B cell (primary cell): ENCODE data around the gene NTNG1. TPM values are rescaled to one million over a fixed set of nuclear protein-coding genes. Genes with fewer than 3 reads are reported as not detected.

Source experiments
- ATAC-seq: fragments of 200-7000 bp; cut with Tn5 transposase; one replicate; pipeline ENCODE4 v1.10.0; 2021; ENCODE audit warnings: low read depth, mild to moderate bottlenecking, moderate number of reproducible peaks, moderate library complexity
- CTCF ChIA-PET: fragments of 350-600 bp; sonication (Branson Sonifier 250); formaldehyde crosslinking; loops from one replicate; lab custom pipeline; 2021; ENCODE audit warnings: antibody characterized with exemption, inconsistent platforms; lab: Charles Lee
- POLR2A ChIA-PET: fragments of 350-600 bp; sonication (Branson Sonifier 250); formaldehyde crosslinking; loops from one replicate; lab custom pipeline; 2021; ENCODE audit warnings: antibody characterized with exemption; lab: Charles Lee
- DNase-seq: peaks from one replicate; pipeline ENCODE4 v3.0.0; 2013
- H2AFZ ChIP-seq: 2 replicates; pipeline ENCODE4 v1.6.1; 2012; ENCODE audit warnings: mild to moderate bottlenecking, low read depth, low read length; ENCODE audit not compliant: insufficient read depth, poor library complexity, severe bottlenecking
- H3K27ac ChIP-seq, 2 donors: 1 replicate in 1 of 2; 2 replicates in 1 of 2; pipeline ENCODE4 v1.5.1; 2012 to 2013; ENCODE audit warnings: low read length in 2 of 2, mild to moderate bottlenecking in 2 of 2, moderate library complexity in 1 of 2
- H3K27me3 ChIP-seq, 4 experiments: fragments of 200-600 bp in 1 of 4; sonication (generic) in 1 of 4; replicated peaks in 1 of 4; 1 replicate in 2 of 4; 2 replicates in 2 of 4; pipeline versions ENCODE4 v1.6.1 to v1.7.0; 2013 to 2016; ENCODE audit warnings: low read length in 3 of 4, mild to moderate bottlenecking in 2 of 4, mixed read lengths in 1 of 4, moderate library complexity in 1 of 4; ENCODE audit not compliant: insufficient read depth in 4 of 4, control insufficient read depth in 3 of 4; ENCODE audit errors: control extremely low read depth in 1 of 4
- H3K36me3 ChIP-seq, 2 experiments: replicated peaks in 1 of 2; 1 replicate in 1 of 2; 2 replicates in 1 of 2; pipeline versions ENCODE4 v1.6.1 to v1.7.1; 2013; ENCODE audit warnings: low read length in 1 of 2; ENCODE audit not compliant: insufficient read depth in 2 of 2, control insufficient read depth in 1 of 2; ENCODE audit errors: control extremely low read depth in 1 of 2, extremely low read depth in 1 of 2
- H3K4me1 ChIP-seq, 2 donors: fragments of 200-600 bp in 1 of 2; sonication (generic) in 1 of 2; 1 replicate in 1 of 2; 2 replicates in 1 of 2; pipeline versions ENCODE4 v1.5.1 to v1.6.1; 2013 to 2017; ENCODE audit warnings: low read length in 2 of 2; ENCODE audit not compliant: control insufficient read depth in 2 of 2, insufficient read depth in 2 of 2
- H3K4me2 ChIP-seq: replicated peaks from 2 replicates; pipeline ENCODE3; 2012; ENCODE audit warnings: mild to moderate bottlenecking, low read depth, low read length; ENCODE audit not compliant: poor library complexity, severe bottlenecking
- H3K4me3 ChIP-seq, 5 experiments: fragments of 200-600 bp in 1 of 5; sonication (generic) in 1 of 5; 1 replicate in 3 of 5; 2 replicates in 2 of 5; pipeline versions ENCODE4 v1.5.1 to v1.7.0; 2011 to 2016; ENCODE audit warnings: low read length in 4 of 5, mild to moderate bottlenecking in 4 of 5, low read depth in 2 of 5, control low read depth in 1 of 5, moderate library complexity in 1 of 5; ENCODE audit not compliant: insufficient read depth in 1 of 5; ENCODE audit errors: control extremely low read depth in 1 of 5, extremely low read depth in 1 of 5
- H3K79me2 ChIP-seq: fragments of 200-600 bp; sonication (generic); one replicate; pipeline ENCODE4 v1.6.0; 2016; ENCODE audit warnings: low read length; ENCODE audit not compliant: control insufficient read depth, insufficient read depth
- H3K9ac ChIP-seq: fragments of 200-600 bp; sonication (generic); 2 replicates; pipeline ENCODE4 v1.6.1; 2017; ENCODE audit warnings: mild to moderate bottlenecking, low read length, moderate library complexity
- H3K9me3 ChIP-seq, 3 donors: one replicate each; pipeline versions ENCODE4 v1.6.1 to v1.7.1; 2013; ENCODE audit warnings: low read length in 2 of 3; ENCODE audit not compliant: control insufficient read depth in 2 of 3, insufficient read depth in 1 of 3; ENCODE audit errors: control extremely low read depth in 1 of 3
- H4K20me1 ChIP-seq: 2 replicates; pipeline ENCODE4 v1.6.0; 2012; ENCODE audit warnings: mild to moderate bottlenecking, low read length; ENCODE audit not compliant: insufficient read depth, control insufficient read depth, poor library complexity, severe bottlenecking
- H3K27ac Mint-ChIP-seq: one replicate; pipeline ENCODE4 v1.8.0; 2021; ENCODE audit warnings: mixed read lengths
- H3K27me3 Mint-ChIP-seq: one replicate; pipeline ENCODE4 v1.8.0; 2021; ENCODE audit warnings: mixed read lengths
- H3K4me1 Mint-ChIP-seq: one replicate; pipeline ENCODE4 v1.8.0; 2021; ENCODE audit warnings: mixed read lengths
- H3K4me3 Mint-ChIP-seq: one replicate; pipeline ENCODE4 v1.8.0; 2021; ENCODE audit warnings: mixed read lengths
- H3K9me3 Mint-ChIP-seq: one replicate; pipeline ENCODE4 v1.8.0; 2022; ENCODE audit warnings: mixed read lengths; ENCODE audit not compliant: insufficient read depth
- CTCF ChIP-seq: fragments of 200-600 bp; IDR thresholded peaks from one replicate; pipeline ENCODE4 v1.8.0; 2022; ENCODE audit warnings: antibody characterized with exemption, mild to moderate bottlenecking
- EZH2 ChIP-seq: IDR thresholded peaks from 2 replicates; pipeline ENCODE4 v1.6.1; 2012; ENCODE audit warnings: borderline replicate concordance, low read depth, mild to moderate bottlenecking, moderate library complexity, low read length; ENCODE audit not compliant: insufficient read depth, poor library complexity, severe bottlenecking
- WGBS: methylation state at CpG from one replicate; pipeline ENCODE4 v1.1.5; 2013; ENCODE audit warnings: missing lambda C conversion rate; ENCODE audit not compliant: insufficient coverage; 5-methylcytosine and 5-hydroxymethylcytosine counted together
- intact Hi-C: fragments of 100-400 bp; cut with micrococcal nuclease; formaldehyde crosslinking; loops from one replicate; pipeline ENCODE4 v1.10.0; 2022
- polyA plus RNA-seq: library from polyadenylated mRNA; depleted of rRNA; stranded (reverse); fragments of >200 nt; gene quantifications from 2 replicates; pipeline ENCODE4 v1.2.3, GENCODE V29; 2012
- total RNA-seq, 2 donors: library from RNA; stranded (reverse); fragments of 120-200 nt in 1 of 2; gene quantifications; 1 replicate in 1 of 2; 2 replicates in 1 of 2; pipeline versions ENCODE4 v1.2.3 to v1.2.4, GENCODE V29; 2013 to 2022

The NTNG1 gene
- total and polyA plus RNA-seq, 2 donors (not counting 1 experiment from before 2014, with no cell fraction given): 2.8 to 3.7 TPM

DNA sequence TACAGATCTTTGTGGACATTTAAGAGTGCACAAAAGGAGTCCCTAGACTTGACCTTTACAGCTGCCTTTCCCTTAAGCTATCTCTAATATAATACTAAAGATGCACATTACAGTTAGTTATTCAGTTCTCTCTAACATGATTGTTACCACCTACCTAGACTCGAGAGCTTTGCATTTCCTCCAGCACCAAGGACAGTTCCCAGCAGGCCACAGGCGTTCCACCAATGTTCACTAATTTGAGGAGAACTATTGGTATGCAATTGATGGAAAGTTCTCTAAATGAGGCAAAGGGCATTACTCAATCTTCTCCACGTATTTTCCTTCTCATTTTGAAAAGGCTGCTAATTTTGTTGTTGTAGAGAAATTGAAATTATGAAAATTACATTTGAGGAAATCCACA is 5.4 kb upstream of the NTNG1 start:
- Histone ChIP-seq H2AFZ (no peak overlapping the region), H3K36me3 (no peaks in the 10 kb centered on the region), H3K4me1 (peaks cover 9 to 14% of the 10 kb centered on the region in 2 donors), H3K9ac (no peak overlapping the region), H3K9me3 (no peaks in the 10 kb centered on the region), H4K20me1 (no peaks in the 10 kb centered on the region), H3K27me3 (peaks cover 0 to 14% (median 2%) of the 10 kb centered on the region in 4 experiments), H3K27ac (no peak overlapping the region), H3K79me2 (no peaks in the 10 kb centered on the region), H3K4me3 (no peak overlapping the region), H3K4me2 (no peak overlapping the region)
- Mint-ChIP-seq H3K27ac (no peak overlapping the region), H3K27me3 (peaks cover 1% of the 10 kb centered on the region), H3K4me3 (no peak overlapping the region), H3K4me1 (peaks cover 15% of the 10 kb centered on the region), H3K9me3 (no peaks in the 10 kb centered on the region)
- ChIA-PET CTCF (interaction anchor here (1.1 kb wide), 2 partner anchors 111 to 394 kb away, joined by 3 to 4 read pairs; no protein-coding TSS in a partner anchor), POLR2A (no interaction called here)
- ATAC-seq (no peak), DNase-seq (peak; percentile 41)
- no CpG with 5 or more reads among the region's 3 CpGs for WGBS
- intact Hi-C loops: no loop called here
- no peak for TF ChIP-seq EZH2
- no peak for TF ChIP-seq CTCF

- TF ChIP-seq CTCF (no peak), EZH2 (no peak)
- H2AFZ ChIP-seq: no peak overlapping the region
- H3K4me2 ChIP-seq: no peak overlapping the region
- no peaks in the 10 kb centered on the region for H3K9me3 ChIP-seq
- no peaks in the 10 kb centered on the region for H3K36me3 ChIP-seq
- H4K20me1 ChIP-seq: no peaks in the 10 kb centered on the region
- peaks cover 0 to 29% (median 7%) of the 10 kb centered on the region in 4 experiments for H3K27me3 ChIP-seq
- H3K4me3 Mint-ChIP-seq: no peak overlapping the region
- no peak overlapping the region for H3K27ac Mint-ChIP-seq
- CTCF ChIA-PET: no interaction called here
- peaks cover 14% of the 10 kb centered on the region for H3K27me3 Mint-ChIP-seq
- POLR2A ChIA-PET: no interaction called here
- no peak overlapping the region for H3K27ac ChIP-seq
- H3K4me1 ChIP-seq: peaks cover 18 to 20% of the 10 kb centered on the region in 2 donors
- H3K79me2 ChIP-seq: no peaks in the 10 kb centered on the region
- H3K4me1 Mint-ChIP-seq: peaks cover 21% of the 10 kb centered on the region
- H3K4me3 ChIP-seq: no peak overlapping the region
- intact Hi-C loops: no loop called here
- DNase-seq: no peak
- no peak overlapping the region for H3K9ac ChIP-seq
- H3K9me3 Mint-ChIP-seq: no peaks in the 10 kb centered on the region
- ATAC-seq: no peak
Observed at GRCh38 chr1:107138166-107138565, 2.7 kb upstream of the NTNG1 start.
